ENCODE measurements around the gene PDCD2L. TPM values are rescaled to one million over a fixed set of nuclear protein-coding genes. Genes with fewer than 3 reads are reported as not detected.

Gene PDCD2L
- total RNA-seq, 1 experiment from 2014 or later: 27.1 TPM

DNA sequence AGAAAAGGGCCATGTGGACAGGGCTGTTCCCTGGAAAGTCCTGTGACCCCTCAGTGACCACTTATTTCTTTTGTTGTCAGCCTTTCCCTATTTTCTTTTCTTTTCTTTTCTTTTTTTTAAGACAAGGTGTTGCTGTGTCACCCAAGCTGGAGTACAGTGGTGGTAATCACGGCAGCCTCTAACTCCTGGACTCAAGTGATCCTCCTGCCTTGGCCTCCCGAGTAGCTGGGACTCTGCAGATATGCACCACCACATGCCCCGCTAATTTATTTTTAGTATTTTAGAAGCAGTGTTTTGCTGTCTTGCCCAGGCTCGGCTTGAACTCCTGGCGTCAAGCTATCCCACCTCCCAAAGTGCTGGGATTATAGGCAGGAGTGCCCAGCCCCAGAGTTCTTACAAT lies 40.3 kb upstream of the PDCD2L start:
- intact Hi-C loops (cut with micrococcal nuclease; ENCODE audit: unreplicated experiment): no loop called here
- POLR2A ChIA-PET (ENCODE audit: low non-redundant PET): no interaction called here
- CTCF ChIA-PET: no interaction called here
- H3K27me3 ChIP-seq (replicated peaks; ENCODE audit: insufficient read depth, low read depth, low read length, poor library complexity): no peaks in the 10 kb centered on the region
- no peak for DNase-seq (ENCODE audit: low spot score)
- no peaks in the 10 kb centered on the region for H3K9me3 ChIP-seq (ENCODE audit: low read depth, low read length, poor library complexity, severe bottlenecking)
- TF ChIP-seq EZH2 (IDR thresholded peaks at IDR 0.05; ENCODE audit: borderline replicate concordance, low read depth, low read length, poor library complexity, severe bottlenecking): no peak
- peaks cover 24% of the 10 kb centered on the region for H3K4me1 ChIP-seq (ENCODE audit: insufficient read depth, low read length, poor library complexity, severe bottlenecking)
- peaks cover 28% of the 10 kb centered on the region for H3K36me3 ChIP-seq (ENCODE audit: insufficient read depth, low read length, poor library complexity, severe bottlenecking)
- no peak overlapping the region for H3K4me3 ChIP-seq (ENCODE audit: low read depth, low read length, poor library complexity, severe bottlenecking)
- no TSS peak for BruUV-seq (replicated peaks)
- no peak overlapping the region for H3K27ac ChIP-seq (ENCODE audit: low read depth, low read length, poor library complexity, severe bottlenecking)

DNA sequence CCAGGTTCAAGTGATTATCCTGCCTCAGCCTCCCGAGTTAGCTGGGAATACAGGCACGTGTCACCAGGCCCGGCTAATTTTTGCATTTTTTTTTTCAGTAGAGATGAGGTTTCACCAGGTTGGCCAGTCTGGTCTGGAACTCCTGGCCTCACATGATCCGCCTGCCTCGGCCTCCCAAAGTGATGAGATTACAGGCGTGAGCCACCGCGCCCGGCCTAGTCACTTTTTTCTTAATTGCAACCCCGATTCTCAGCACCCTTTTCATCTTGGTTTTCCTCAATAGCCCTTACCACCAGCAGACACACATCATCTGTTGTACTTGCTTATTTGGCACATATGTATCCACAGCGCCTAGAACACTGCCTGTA lies 39.8 kb upstream of the PDCD2L start:
- peaks cover 23% of the 10 kb centered on the region for H3K4me1 ChIP-seq (ENCODE audit: insufficient read depth, low read length, poor library complexity, severe bottlenecking)
- H3K4me3 ChIP-seq (ENCODE audit: low read depth, low read length, poor library complexity, severe bottlenecking): peak overlapping the region; percentile 100
- H3K27me3 ChIP-seq (replicated peaks; ENCODE audit: insufficient read depth, low read depth, low read length, poor library complexity): no peaks in the 10 kb centered on the region
- no peak for DNase-seq (ENCODE audit: low spot score)
- H3K27ac ChIP-seq (ENCODE audit: low read depth, low read length, poor library complexity, severe bottlenecking): no peak overlapping the region
- TF ChIP-seq, protein P1, sequence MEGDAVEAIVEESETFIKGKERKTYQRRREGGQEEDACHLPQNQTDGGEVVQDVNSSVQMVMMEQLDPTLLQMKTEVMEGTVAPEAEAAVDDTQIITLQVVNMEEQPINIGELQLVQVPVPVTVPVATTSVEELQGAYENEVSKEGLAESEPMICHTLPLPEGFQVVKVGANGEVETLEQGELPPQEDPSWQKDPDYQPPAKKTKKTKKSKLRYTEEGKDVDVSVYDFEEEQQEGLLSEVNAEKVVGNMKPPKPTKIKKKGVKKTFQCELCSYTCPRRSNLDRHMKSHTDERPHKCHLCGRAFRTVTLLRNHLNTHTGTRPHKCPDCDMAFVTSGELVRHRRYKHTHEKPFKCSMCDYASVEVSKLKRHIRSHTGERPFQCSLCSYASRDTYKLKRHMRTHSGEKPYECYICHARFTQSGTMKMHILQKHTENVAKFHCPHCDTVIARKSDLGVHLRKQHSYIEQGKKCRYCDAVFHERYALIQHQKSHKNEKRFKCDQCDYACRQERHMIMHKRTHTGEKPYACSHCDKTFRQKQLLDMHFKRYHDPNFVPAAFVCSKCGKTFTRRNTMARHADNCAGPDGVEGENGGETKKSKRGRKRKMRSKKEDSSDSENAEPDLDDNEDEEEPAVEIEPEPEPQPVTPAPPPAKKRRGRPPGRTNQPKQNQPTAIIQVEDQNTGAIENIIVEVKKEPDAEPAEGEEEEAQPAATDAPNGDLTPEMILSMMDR (conservative IDR thresholded peaks at IDR 0.05; ENCODE audit: low read depth, low read length): no peak
- no peak for TF ChIP-seq EZH2 (IDR thresholded peaks at IDR 0.05; ENCODE audit: borderline replicate concordance, low read depth, low read length, poor library complexity, severe bottlenecking)
- H3K36me3 ChIP-seq (ENCODE audit: insufficient read depth, low read length, poor library complexity, severe bottlenecking): peaks cover 33% of the 10 kb centered on the region
- intact Hi-C loops (cut with micrococcal nuclease; ENCODE audit: unreplicated experiment): no loop called here
- ChIA-PET CTCF (no interaction called here), POLR2A (ENCODE audit: low non-redundant PET) (no interaction called here)
- H3K9me3 ChIP-seq (ENCODE audit: low read depth, low read length, poor library complexity, severe bottlenecking): no peaks in the 10 kb centered on the region
- BruUV-seq (replicated peaks): no TSS peak

DNA sequence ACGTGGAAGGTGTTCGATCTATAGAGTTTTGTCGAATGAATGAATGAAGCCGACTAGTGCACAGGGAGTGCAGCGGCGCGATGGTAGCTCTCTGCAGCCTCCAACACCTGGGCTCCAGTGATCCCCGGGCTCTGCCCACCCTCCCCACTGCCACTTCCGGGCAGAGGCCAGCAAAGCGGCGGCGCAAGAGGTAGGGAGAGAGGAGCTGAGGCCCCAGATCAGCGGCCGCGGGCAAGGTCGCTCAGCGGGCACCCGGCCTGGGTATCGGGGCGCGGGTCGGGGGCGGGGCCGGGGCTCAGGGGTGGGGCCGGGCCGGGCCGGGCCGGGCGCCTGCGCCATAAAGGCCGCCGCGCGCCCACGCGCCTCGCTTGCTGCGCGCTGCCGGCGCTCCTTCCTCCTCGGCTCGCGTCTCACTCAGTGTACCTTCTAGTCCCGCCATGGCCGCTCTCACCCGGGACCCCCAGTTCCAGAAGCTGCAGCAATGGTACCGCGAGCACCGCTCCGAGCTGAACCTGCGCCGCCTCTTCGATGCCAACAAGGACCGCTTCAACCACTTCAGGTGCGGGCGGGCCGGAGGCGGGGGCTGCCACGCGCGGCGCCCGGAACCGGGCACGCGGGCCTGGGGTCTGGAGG lies 39.3 kb upstream of the PDCD2L start, which contains the start of gene GPI:
Gene GPI (plus strand): TSS at position 367 of the 633 bp plus-strand sequence. CDS start 71 bp downstream, at position 438.
- BruUV-seq (replicated peaks): no TSS peak
- no peak for TF ChIP-seq EZH2 (IDR thresholded peaks at IDR 0.05; ENCODE audit: borderline replicate concordance, low read depth, low read length, poor library complexity, severe bottlenecking)
- TF ChIP-seq, protein P1 (conservative IDR thresholded peaks at IDR 0.05; ENCODE audit: low read depth, low read length): no peak
- Histone ChIP-seq H3K27ac (ENCODE audit: low read depth, low read length, poor library complexity, severe bottlenecking) (peak within 1 kb of the TSS; percentile 83), H3K4me1 (ENCODE audit: insufficient read depth, low read length, poor library complexity, severe bottlenecking) (peaks cover 18% of the 10 kb centered on the region), H3K27me3 (replicated peaks; ENCODE audit: insufficient read depth, low read depth, low read length, poor library complexity) (no peaks in the 10 kb centered on the region), H3K9me3 (ENCODE audit: low read depth, low read length, poor library complexity, severe bottlenecking) (no peaks in the 10 kb centered on the region), H3K4me3 (ENCODE audit: low read depth, low read length, poor library complexity, severe bottlenecking) (peak within 1 kb of the TSS; percentile 100), H3K36me3 (ENCODE audit: insufficient read depth, low read length, poor library complexity, severe bottlenecking) (peaks cover 38% of the 10 kb centered on the region)
- CTCF ChIA-PET: no interaction called here
- intact Hi-C loops (cut with micrococcal nuclease; ENCODE audit: unreplicated experiment): no loop called here
- DNase-seq (ENCODE audit: low spot score): peak; percentile 72
- POLR2A ChIA-PET (ENCODE audit: low non-redundant PET): no interaction called here
